Epithelial cell of proximal tubule (primary cell): ENCODE results near the gene HSPA4L. TPM values are rescaled to one million over a fixed set of nuclear protein-coding genes. Genes with fewer than 3 reads are reported as not detected.

Source experiments
- DNase-seq: peaks from one replicate; pipeline ENCODE4 v3.0.0-alpha.2; 2011; ENCODE audit warnings: low read depth
- H3K4me3 ChIP-seq: 2 replicates; pipeline ENCODE4 v1.5.1; 2011; ENCODE audit warnings: low read depth, mild to moderate bottlenecking, low read length
- CTCF ChIP-seq: conservative IDR thresholded peaks from 2 replicates; pipeline ENCODE4 v1.5.1; 2012; ENCODE audit warnings: low read depth, mild to moderate bottlenecking, low read length
- total RNA-seq: library from RNA; depleted of rRNA; stranded (reverse); fragments of >200 nt; gene quantifications from 2 replicates; pipeline ENCODE4 v1.2.3, GENCODE V29; 2015

HSPA4L gene
- total RNA-seq, 1 donor from 2014 or later: 12.6 TPM

GRCh38 chr4:127783026-127783769, 1.1 kb downstream of the HSPA4L start:
- no peak for DNase-seq
- no peak for TF ChIP-seq CTCF
- peak overlapping the region; percentile 81 for H3K4me3 ChIP-seq

- no peak for DNase-seq
- TF ChIP-seq CTCF: no peak
- H3K4me3 ChIP-seq: peak overlapping the region; percentile 81
Measured at GRCh38 chr4:127783955-127784770, 2.0 kb downstream of the HSPA4L start.

- TF ChIP-seq CTCF: peak; percentile 48
Measured at GRCh38 chr4:127788517-127788916, 6.4 kb downstream of the HSPA4L start.

GRCh38 chr4:127791391-127791790, 9.3 kb downstream of the HSPA4L start:
- TF ChIP-seq CTCF: no peak
- no peak overlapping the region for H3K4me3 ChIP-seq
- no peak for DNase-seq

More at GRCh38 chr4:127788517-127788916, 6.4 kb downstream of the HSPA4L start:
- H3K4me3 ChIP-seq: no peak overlapping the region
- no peak for DNase-seq

- H3K4me3 ChIP-seq: no peak overlapping the region
- DNase-seq: no peak
- TF ChIP-seq CTCF: no peak
Measured at GRCh38 chr4:127793528-127793927, 11.4 kb downstream of the HSPA4L start.

- no peak overlapping the region for H3K4me3 ChIP-seq
- no peak for TF ChIP-seq CTCF
- no peak for DNase-seq
Measured at GRCh38 chr4:127799711-127800110, 17.6 kb downstream of the HSPA4L start.
